ENCODE measurements around the gene CCDC154.
A peak's percentile ranks its signal among the peaks of the same experiment; 100 is the strongest.

CCDC154 gene

DNA sequence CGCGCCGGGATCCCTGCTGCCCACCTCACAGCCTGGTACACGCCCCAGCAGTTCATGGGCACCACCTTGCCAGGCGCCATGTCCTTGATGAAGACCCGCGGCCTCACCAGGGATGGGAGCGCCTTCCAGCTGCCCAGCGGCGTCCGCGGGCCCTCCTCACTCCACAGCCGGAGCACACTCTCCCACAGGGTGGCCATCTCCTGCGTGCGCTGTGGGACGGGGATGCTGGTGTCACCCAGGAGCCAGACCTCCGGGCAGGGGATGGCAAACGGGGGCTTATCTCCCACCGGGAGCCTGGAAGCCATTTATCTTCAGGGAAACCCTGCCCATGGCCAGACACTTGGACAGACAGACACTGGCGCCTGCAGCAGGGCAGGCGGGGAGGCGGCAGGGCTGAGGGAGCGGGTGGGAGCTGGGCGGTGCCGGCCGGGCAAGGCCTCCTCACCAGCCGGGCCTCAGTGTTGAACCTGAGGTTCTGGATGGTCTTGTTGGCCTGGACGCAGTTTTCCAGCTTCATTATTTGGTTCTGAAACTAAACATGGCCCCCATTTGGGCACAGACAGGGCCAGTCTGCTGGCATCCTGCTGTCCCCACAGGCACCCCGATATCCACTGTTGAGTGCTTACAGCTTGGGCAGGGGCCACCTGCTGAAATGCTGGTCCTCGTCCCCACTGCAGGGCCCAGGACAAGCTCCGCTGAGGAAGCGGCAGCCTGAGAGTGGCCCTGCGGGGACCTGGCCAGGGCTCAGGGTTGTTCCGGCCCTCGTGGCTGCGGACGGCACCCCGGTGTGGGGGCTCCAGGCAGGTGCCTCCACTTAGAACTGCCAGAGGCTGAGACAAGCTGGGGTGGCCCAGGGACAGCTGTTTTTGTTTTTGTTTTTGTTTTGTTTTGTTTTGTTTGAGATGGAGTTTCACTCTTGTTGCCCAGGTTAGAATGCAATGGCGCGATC, 9.4 kb downstream of the CCDC154 start:
- no peak for DNase-seq

DNA sequence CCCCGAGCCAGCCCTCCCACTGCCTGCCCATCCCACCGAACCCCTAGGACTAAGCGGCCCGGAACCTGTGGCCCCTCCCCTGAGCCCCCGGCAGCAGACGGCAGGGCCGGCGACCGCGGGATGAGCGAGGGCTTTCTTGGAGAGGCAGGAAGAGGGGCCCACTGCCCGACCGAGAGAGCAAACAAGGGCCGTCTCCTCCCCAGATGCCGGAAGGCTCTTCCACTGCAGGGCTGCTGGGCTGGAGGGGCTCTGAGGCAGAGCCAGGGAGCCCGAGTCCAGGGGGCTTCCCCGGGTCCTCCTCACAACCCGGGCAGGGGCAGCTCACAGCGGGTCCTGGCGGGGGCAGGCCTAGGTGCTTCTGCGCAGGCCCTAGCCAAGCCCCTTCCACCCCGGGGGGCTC, 10.6 kb downstream of the CCDC154 start:
- DNase-seq = no peak

DNA sequence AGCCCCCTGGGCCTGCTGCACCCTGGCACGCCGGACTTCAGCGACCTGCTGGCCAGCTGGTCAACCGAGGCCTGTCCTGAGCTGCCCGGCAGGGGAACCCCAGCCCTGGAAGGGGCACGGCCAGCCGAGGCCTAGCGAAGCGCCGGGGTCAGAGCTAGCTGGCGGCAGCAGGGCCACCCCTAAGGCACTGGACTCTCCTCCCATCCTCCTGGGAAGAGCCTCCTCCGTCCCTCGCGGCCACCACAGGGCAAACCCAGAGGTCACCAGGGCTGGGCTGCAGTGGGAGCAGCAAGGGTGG, 11.1 kb downstream of the CCDC154 start:
- no peak for DNase-seq

DNA sequence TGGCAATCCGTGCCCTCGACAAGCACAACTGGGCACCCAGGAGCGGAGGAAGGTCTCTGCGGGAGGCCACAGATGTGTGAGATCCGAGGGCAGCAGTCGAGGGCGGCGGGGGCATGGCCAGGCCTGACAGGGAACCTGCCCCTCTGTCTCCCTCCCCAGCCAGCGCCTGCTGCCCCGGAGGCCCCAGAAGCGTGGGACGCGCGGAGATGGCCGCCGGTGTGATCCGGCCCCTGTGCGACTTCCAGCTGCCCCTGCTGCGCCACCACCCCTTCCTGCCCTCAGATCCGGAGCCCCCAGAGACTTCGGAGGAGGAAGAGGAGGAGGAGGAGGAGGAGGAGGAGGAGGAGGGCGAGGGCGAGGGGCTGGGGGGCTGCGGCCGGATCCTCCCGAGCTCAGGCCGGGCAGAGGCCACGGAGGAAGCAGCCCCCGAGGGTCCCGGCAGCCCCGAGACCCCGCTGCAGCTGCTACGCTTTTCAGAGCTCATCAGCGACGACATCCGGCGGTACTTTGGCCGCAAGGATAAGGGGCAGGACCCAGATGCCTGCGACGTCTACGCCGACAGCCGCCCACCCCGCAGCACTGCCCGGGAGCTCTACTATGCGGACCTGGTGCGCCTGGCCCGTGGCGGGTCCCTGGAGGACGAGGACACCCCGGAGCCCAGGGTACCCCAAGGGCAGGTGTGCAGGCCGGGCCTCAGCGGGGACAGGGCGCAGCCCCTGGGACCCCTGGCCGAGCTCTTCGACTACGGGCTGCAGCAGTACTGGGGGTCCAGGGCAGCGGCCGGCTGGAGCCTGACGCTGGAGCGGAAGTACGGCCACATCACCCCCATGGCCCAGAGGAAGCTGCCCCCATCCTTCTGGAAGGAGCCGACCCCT, 11.7 kb downstream of the CCDC154 start:
- no peak for DNase-seq

DNA sequence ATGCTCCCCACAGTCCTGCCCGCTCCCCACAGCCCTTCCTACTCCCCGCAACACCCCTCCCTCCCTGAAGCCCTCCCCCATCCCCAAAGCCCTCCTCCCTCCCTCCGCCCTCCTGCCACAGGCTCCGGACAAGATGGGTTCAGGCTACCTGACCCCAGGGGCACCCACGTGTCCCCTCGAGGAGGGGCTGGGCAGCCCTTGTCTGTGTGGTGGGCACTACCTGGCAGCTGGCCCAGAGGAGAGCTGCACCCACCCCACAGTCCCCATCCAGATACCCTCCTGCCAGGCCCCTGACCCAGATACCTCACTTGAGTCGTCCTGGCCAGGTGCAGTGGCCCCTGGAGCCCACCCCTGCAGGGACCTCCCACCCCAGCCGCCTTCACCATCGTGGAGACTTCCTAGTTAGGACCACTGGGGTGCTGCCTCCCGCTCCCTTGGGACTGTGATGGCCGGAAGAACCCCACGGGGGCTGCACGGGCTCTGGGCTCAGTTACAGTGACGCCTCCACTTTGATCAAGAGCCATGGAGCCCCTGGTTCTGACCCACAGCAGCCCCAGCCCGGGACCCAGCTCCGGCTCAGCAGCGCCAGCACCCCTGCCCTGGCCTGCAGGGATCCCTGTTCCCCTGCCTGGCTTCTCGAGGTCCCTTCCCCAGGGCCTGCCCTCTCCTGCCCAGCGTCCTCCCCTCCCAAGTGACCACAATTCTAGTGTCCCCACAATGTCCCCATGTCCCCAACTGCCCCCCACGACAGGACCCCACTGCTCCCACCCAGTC, 12.7 kb downstream of the CCDC154 start:
- no peak for DNase-seq

DNA sequence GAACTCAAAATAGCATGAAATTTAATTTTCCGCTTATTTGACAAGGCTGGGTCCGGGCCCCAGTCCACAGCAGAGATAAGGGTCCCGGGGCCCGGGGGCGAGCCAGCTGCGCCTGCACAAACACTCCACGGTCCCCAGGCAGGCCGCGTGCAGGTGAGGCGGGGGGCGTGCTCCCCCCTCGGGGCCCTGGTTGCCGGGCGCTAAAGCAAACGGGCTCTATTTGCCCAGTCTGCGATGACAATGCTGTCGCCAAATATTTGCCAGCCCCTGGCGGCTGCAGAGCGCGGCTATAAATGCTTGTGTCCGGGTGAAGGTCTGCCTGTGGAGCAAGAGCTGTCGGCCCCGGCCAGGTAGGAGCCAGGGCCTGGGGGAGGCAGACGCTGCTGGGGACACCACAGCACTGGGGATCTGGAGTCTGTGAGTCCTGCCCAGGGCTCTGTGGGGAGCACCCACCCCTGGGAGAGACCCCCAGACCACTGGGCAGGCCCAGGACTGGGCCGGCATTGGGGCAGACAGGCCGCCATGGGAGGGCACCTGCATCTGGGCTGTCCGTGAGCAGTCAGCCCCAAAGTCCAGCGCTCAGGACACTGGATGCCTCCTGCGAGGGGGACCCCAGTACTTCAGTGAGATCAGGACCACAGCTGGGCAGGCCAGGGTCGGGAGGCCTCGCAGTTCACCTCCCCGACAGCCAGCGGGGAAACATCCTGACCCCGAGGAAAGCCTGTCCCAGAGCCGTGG, 13.4 kb downstream of the CCDC154 start, which contains the start of gene PERCC1:
Gene PERCC1, plus strand, starts transcription at position 320 of the 738 bp plus-strand sequence. CDS start 1,516 bp downstream, outside the sequence.
- DNase-seq = no peak

DNA sequence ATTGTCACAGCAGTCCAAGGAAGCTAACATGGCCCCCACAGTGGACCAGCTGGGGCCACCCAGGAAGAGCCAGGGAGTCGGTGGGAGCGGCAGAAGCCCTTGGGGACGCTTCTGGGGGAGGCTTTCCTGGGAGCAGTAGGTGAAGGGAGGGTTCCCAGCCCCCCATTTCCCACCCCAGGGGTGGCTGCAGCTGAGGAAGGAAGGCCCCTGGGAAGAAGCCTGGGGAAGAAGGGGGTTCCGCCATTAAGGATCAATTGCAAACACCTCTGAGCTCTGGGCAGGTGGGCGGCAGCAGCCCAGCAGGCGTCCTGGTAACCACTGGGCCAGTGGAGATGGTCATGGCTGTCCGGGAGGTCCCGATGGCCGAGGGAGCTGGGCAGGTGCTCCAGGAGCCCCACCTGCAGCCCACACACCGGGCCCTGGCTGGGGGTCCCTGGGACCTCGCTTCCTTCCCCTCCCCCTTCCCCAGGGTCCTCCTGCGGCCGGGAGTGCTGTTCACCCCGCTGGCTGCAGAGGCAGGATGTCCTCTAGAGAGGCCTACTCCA, 14.1 kb downstream of the CCDC154 start:
- DNase-seq = no peak

DNA sequence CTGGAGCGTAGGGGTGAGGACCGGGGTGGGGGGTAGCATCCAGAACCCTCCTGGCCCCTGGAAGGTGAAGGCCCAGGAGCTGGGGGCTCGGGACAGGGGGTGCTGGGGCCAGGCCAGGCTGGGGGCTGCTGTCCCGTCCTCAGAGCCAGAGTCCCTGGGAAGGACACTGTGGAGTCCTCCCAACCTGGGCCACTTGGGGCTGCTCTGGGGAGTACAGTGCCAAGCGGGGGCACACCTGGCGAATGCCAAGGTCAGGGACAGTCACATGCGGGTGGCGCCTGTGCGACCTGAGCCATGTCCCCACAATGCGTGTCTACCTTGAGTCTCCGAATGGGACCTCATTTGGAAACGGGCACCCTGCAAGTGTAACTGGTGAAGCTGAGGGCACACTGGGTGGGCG, 14.7 kb downstream of the CCDC154 start:
- DNase-seq = no peak

DNA sequence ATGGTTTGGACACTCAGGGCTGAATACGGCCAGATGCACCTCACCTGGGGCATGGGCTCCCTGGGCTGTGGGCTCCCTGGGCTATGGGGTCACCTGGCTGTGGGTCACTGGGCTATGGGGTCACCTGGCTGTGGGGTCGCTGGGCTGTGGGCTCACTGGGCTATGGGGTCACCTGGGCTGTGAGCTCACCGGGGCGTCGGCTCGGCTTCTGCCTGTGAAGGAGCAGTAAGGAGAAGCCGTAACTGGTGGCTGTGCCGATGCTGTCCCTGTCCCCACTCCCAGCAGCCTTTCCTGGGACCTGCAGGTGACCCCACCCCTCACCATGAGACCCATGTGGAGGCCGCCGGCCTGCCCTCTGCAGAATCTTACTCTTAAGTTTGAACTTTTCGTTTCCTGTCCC, 15.3 kb downstream of the CCDC154 start:
- DNase-seq = no peak

DNA sequence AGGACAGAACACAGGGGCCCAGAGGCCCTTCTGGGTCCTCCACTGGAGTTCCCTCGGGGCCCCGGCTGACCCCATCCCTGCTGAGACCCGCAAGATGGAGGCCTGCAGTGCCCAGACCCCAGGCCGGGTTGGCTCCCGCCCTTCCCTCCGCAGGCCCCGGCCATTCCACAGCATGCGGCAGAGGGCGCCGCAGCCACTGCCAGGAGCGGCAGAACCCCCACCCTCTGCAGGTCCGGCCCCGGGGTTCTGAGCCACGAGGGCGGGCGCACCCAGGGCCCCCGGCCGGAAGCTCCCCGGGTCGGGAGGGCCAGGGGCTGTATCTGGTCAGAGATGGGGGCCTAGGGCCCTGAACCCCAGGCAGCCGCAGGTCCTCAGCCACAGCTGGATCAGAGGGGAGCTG, 15.8 kb downstream of the CCDC154 start:
- no peak for DNase-seq

DNA sequence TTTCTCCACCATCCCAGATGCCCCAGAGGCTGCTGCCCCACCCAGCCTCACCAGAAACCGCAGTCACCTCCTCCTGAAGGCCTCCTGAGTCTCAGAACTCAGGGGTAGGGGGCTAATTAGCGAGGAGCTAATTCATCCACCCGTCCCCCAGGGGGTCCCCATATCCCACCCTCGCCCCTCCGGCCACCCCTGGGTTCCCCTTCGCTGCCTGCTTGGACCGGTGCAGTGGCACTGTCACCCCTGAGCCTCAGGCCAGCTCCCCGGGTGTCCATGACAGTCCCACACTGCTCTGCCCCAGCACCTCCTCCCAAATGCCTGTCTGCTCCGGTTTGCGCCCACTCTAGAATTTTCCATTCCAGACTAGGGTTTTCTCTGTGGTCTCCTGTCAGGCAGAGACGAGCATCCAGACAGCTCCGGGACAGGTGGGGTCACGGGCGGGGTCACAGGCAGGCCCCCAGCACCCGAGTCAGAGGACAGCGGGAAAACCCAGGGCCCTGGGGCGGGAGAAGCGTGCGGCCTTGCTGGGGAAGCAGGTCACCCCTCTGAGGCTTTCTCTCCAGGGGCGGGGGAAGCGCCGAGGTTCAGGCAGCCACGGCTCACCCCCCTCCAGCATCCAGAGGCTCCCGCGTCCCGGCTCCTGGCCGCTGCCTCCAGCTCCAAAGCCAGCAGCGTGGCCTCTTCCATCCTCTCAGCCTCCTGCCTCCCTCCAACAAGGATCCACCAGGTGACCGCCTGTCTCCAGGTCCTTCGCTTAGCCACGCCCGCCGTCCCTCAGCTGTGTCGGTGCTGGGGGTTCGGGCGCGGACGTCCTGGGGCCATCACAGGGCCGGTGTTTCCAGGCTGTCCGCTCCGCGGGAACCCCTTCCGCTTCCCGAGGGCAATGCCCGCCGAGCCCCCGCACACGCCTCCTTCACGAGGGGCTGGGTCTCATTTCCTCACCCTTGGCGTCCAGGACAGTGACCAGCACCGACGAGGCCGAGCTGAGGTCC, 16.6 kb downstream of the CCDC154 start:
- no peak for DNase-seq

DNA sequence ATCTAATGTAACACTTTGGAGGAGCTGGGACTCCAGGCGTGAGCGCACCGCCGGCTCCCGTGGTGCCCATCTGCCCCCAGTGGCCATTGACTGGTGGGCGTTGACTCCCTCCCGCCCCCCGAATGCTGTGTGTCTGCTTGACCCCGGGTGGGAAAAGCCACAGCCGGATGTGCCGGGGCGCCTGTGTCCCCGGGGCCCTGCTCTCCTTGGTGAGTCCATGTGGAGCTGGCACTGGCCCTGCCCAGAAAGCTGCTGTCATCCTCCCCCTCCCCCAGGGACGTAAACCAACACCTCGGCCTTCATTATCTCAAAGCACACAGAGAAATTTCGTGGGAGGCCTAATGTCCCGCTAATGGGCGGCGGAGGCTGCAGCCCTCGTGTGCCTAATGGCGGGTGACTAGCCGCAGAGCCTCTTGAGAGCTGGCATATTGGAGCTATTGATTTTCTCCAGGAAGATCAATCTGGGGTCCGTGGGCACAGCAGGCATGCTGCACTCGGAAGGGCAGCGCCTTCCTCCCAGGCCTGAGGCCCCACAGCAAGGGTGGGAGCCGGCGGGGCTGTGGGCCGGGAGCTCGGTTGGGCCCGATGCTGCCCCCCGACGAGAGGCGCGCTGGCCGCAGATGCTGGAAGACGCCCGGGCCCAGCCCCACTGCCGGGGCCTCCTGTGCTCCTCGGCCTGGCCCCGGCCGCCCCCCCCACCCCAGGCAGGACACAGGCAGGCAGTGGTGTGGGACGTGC, 17.5 kb downstream of the CCDC154 start:
- no peak for DNase-seq

DNA sequence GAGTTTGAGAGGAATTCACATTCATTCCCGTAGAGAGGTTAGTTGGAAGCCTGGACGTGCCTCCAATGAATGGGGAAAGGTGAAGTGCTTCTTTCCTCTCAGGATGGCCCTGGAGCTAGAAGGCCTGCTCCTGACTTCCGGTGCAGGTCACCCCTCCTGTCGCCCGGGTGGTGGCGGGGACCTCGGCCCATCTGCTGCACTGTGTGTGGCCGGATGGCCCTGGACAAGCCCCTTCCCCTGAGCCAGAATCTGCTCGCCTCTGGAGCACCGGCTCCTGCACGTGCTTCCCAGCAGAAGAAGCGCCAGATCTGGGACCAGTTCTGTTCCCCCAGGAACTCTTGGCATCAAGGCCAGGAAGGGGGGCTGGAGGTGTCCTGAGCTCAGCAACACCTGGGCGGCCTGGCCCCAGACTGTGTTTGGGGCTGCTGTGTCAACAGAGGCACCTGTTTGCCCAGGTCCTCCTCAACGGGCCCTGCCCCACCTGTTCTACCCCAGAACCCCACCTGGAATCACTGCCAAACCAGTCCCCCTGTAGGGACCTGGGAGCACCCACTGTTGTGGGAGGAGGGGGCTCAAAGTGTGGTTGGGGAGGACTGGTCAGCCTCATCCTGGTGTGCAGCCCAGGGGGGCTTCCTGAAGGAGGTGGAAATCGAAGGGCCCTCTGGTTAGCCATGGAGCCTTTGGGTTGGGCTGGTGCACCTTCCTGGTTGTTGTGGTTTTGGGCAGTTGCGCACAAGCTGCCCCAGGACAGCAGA, 18.6 kb downstream of the CCDC154 start:
- no peak for DNase-seq

DNA sequence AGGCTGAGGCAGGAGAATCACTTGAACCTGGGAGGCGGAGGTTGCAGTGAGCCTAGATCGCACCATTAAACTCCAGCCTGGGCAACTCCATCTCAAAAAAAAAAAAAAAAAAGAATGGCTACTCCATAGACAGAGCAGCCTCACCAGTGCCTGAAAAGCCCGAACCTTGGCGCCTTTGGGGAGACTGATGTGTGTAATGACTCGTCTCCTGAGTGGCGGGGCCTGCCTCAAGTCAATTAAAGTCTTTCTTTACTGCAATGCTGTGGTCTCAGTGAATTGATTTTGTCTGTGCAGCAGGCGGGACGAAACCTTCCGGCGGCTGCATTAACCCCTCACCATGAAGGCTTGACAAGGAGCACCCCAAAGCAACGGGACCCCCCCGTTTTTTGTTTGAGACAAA, 20.3 kb downstream of the CCDC154 start:
- no peak for DNase-seq

DNA sequence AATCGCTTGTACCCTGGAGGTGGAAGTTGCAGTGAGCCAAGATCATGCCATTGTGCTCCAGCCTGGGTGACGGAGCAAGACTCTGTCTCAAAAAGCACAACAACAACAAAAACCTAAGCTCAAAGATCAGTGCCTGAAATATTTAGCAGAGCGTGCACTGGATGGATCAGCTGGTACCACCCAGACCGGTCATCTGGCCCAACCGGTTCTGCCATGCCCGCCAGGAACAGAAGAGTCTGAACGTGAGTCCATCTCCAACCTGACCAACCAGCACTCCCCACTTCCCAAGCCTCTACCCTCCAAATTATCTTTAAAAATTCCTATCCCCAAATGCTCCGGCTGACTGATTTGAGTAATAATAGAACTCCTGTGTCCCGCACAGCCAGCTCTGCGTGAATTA, 22.3 kb downstream of the CCDC154 start:
- no peak for DNase-seq

DNA sequence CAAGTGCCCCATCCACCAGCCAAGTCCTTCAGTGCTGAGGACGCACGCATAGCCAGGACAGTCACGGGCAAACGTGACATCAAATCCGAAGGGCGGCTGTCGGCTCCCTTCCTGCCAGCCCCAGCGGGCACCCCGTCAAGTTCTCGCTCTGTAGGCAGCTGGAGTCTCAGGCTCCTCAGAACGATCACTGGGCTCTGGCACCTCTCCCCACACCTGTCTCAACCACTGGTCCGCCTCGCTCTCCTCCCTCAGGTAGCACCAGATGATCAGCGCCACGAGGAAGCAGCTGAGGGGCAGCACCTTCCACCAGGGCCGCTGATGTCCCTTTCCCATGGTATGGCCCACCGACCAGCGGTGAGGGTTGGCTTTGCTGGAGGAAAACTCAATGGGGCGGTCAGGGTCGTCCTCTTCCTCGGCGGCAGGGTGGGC, 24.2 kb downstream of the CCDC154 start:
- no peak for DNase-seq

DNA sequence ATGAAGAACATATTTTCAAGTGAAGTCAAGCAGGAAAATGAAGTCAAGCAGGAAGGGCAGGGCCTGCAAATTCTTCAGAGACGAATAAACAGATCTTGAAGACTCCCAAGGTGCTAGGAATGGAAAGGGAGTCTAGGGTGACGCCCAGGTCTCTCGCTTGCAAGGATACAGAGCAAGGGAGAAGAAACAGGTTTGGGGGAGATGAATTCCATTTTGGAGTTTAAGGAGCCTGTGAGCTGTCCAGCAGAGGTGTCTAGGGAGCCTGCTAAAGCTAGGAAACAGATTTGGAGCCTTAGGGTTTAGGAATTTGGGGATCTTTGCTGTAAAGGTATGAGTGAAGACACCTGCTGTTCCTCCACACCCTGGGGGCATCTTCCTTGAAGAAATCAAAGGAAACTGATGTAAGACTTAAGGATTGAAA, 27.8 kb downstream of the CCDC154 start:
- DNase-seq = no peak

DNA sequence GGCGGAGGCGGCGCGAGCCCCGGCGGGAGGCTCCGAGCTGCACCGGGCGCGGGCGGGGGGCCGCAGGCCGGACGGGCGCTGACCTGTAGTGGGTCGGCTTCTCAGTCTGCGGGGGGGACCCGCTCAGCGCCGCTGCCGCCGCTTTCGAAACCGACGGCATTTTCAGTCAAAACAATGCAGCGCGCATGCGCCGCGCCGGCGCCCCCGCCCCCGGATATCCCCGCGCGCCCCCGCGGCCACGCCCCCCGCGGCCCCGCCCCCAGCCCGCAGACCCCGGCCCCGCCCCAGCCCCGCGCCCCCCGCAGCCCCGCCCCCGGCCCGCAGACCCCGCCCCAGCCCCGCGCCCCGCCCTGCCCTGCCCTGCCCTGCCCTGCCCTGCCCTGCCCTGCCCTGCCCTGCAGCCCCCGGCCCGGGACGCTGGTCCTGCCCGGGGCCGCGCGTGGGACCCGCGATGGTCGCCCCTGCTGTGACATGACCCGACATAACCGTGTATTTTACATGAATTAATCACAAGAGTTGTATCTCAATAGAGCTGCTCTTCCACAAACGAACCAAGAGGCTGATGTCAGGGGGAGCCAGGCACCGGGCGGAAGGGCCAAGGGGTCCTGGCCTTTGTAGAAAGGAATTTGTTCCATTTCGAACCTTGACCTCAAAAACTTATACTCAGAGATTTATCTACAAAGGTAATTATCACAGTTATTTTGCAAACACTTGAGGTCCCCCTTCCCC, 29.7 kb downstream of the CCDC154 start, which contains the start of gene UNKL:
Gene UNKL, minus strand, starts transcription at position 173 of the 729 bp plus-strand sequence. Its CDS starts 13 bp downstream, at position 160.
- DNase-seq = peak; percentile 35
